IMR-90 (cell line): Measurements from ENCODE around the gene APOH. TPM values are rescaled to one million over a fixed set of nuclear protein-coding genes. Genes with fewer than 3 reads are reported as not detected.

Experiments
- ATAC-seq: fragments of 200-7000 bp; cut with Tn5 transposase; 2 replicates; pipeline ENCODE4 v1.9.1; 2020; ENCODE audit warnings: low read depth, mild to moderate bottlenecking, moderate library complexity
- BruUV-seq: library from RNA; stranded (reverse); fragments of 400-500 nt; replicated peaks from 2 replicates; lab custom pipeline; 2021; lab: Mats Ljungman, UMichigan
- CTCF ChIA-PET: fragments of 300-600 bp; formaldehyde crosslinking; extraction: SDS; loops from one replicate; lab custom pipeline; 2021; ENCODE audit warnings: antibody characterized with exemption; lab: Yijun Ruan, JAX
- POLR2A ChIA-PET: fragments of 300-600 bp; sonication (Branson Sonifier 250); formaldehyde crosslinking; loops from one replicate; lab custom pipeline; 2022; ENCODE audit warnings: antibody characterized with exemption; ENCODE audit not compliant: unreplicated experiment; lab: Charles Lee
- DNase-seq: peaks from one replicate; pipeline ENCODE4 v3.0.0; 2013
- H2AFZ ChIP-seq: replicated peaks from 2 replicates; pipeline ENCODE3; 2013; ENCODE audit warnings: low read length, mild to moderate bottlenecking; ENCODE audit not compliant: poor library complexity
- H2AK5ac ChIP-seq: 2 replicates; pipeline ENCODE4 v1.6.1; 2013; ENCODE audit warnings: low read depth, low read length, inconsistent platforms
- H2AK9ac ChIP-seq: replicated peaks from 2 replicates; pipeline ENCODE3; 2013; ENCODE audit warnings: mild to moderate bottlenecking, low read depth, low read length, moderate library complexity; ENCODE audit not compliant: poor library complexity
- H2BK120ac ChIP-seq: 2 replicates; pipeline ENCODE4 v1.6.1; 2013; ENCODE audit warnings: low read depth, low read length, inconsistent platforms
- H2BK15ac ChIP-seq: 3 replicates; pipeline ENCODE4 v1.6.1; 2013; ENCODE audit warnings: low read depth, low read length, inconsistent platforms
- H2BK20ac ChIP-seq: 2 replicates; pipeline ENCODE4 v1.6.1; 2013; ENCODE audit warnings: low read depth, mild to moderate bottlenecking, inconsistent platforms, low read length, moderate library complexity
- H2BK5ac ChIP-seq: 2 replicates; pipeline ENCODE4 v1.6.1; 2013; ENCODE audit warnings: mild to moderate bottlenecking, low read depth, low read length, inconsistent platforms; ENCODE audit not compliant: poor library complexity, severe bottlenecking
- H3K14ac ChIP-seq: replicated peaks from 2 replicates; pipeline ENCODE4 v1.6.1; 2013; ENCODE audit warnings: low read depth, low read length, inconsistent platforms
- H3K18ac ChIP-seq: 2 replicates; pipeline ENCODE4 v1.6.1; 2013; ENCODE audit warnings: low read depth, low read length, control low read depth
- H3K23ac ChIP-seq: 2 replicates; pipeline ENCODE4 v1.6.1; 2013; ENCODE audit warnings: low read depth, low read length, inconsistent platforms
- H3K27ac ChIP-seq: 2 replicates; pipeline ENCODE4 v1.5.1; 2013; ENCODE audit warnings: mild to moderate bottlenecking, control low read depth, low read length; ENCODE audit not compliant: insufficient read depth
- H3K27me3 ChIP-seq: 2 replicates; pipeline ENCODE4 v1.6.1; 2013; ENCODE audit warnings: low read length; ENCODE audit not compliant: control insufficient read depth, insufficient read depth
- H3K36me3 ChIP-seq: 2 replicates; pipeline ENCODE4 v1.6.1; 2013; ENCODE audit warnings: low read length, mixed read lengths; ENCODE audit not compliant: control insufficient read depth, insufficient read depth
- H3K4ac ChIP-seq: 2 replicates; pipeline ENCODE4 v1.6.1; 2013; ENCODE audit warnings: low read depth, low read length, inconsistent platforms
- H3K4me1 ChIP-seq: 2 replicates; pipeline ENCODE4 v1.6.1; 2013; ENCODE audit warnings: low read length, mixed read lengths; ENCODE audit not compliant: control insufficient read depth, insufficient read depth
- H3K4me2 ChIP-seq: 2 replicates; pipeline ENCODE4 v1.6.1; 2013; ENCODE audit warnings: low read depth, mild to moderate bottlenecking, control low read depth, low read length, moderate library complexity
- H3K4me3 ChIP-seq: 2 replicates; pipeline ENCODE4 v1.5.1; 2013; ENCODE audit warnings: low read depth, mild to moderate bottlenecking, control low read depth, low read length, moderate library complexity; ENCODE audit not compliant: insufficient read depth
- H3K56ac ChIP-seq: 2 replicates; pipeline ENCODE4 v1.6.1; 2013; ENCODE audit warnings: low read length, inconsistent platforms; ENCODE audit not compliant: insufficient read depth; ENCODE audit errors: extremely low read depth
- H3K79me1 ChIP-seq, 2 experiments: 2 replicates each; pipeline ENCODE4 v1.6.1; 2013; ENCODE audit warnings: low read length in 2 of 2, inconsistent platforms in 1 of 2, low read depth in 1 of 2
- H3K9ac ChIP-seq: 2 replicates; pipeline ENCODE4 v1.6.1; 2013; ENCODE audit warnings: low read depth, low read length, control low read depth
- H3K9me1 ChIP-seq: 2 replicates; pipeline ENCODE4 v1.6.1; 2013; ENCODE audit warnings: low read length, inconsistent platforms; ENCODE audit not compliant: insufficient read depth
- H3K9me3 ChIP-seq: 2 replicates; pipeline ENCODE4 v1.6.1; 2013; ENCODE audit warnings: low read length; ENCODE audit not compliant: control insufficient read depth, insufficient read depth
- H4K20me1 ChIP-seq: 2 replicates; pipeline ENCODE4 v1.6.1; 2013; ENCODE audit warnings: low read length, inconsistent platforms; ENCODE audit not compliant: insufficient read depth
- H4K5ac ChIP-seq: 2 replicates; pipeline ENCODE4 v1.6.1; 2013; ENCODE audit warnings: mild to moderate bottlenecking, low read depth, low read length, control low read depth
- H4K8ac ChIP-seq, 2 experiments: 2 replicates each; pipeline ENCODE4 v1.6.1; 2013; ENCODE audit warnings: low read depth in 2 of 2, low read length in 2 of 2, control low read depth in 1 of 2, inconsistent platforms in 1 of 2
- H4K91ac ChIP-seq: 2 replicates; pipeline ENCODE4 v1.6.1; 2013; ENCODE audit warnings: low read depth, low read length, inconsistent platforms; ENCODE audit not compliant: insufficient read depth
- BHLHE40 ChIP-seq: fragments of 150-350 bp; IDR thresholded peaks from 2 replicates; pipeline ENCODE4 v1.6.1; 2016; ENCODE audit warnings: mild to moderate bottlenecking, low read depth, low read length
- CEBPB ChIP-seq: IDR thresholded peaks from 2 replicates; pipeline ENCODE4 v1.6.1; 2012; ENCODE audit warnings: low read depth, low read length, improper control_type of control experiment
- CHD1 ChIP-seq: IDR thresholded peaks from 2 replicates; pipeline ENCODE4 v1.6.1; 2012; ENCODE audit warnings: low read depth, low read length, improper control_type of control experiment
- FOS ChIP-seq: fragments of 150-350 bp; IDR thresholded peaks from 2 replicates; pipeline ENCODE4 v1.6.1; 2016; ENCODE audit warnings: low read depth, low read length
- MAFK ChIP-seq: IDR thresholded peaks from 2 replicates; pipeline ENCODE4 v1.6.1; 2012; ENCODE audit warnings: low read depth, low read length, improper control_type of control experiment
- MAZ ChIP-seq: IDR thresholded peaks from 2 replicates; pipeline ENCODE4 v1.6.1; 2012; ENCODE audit warnings: low read depth, mild to moderate bottlenecking, low read length, improper control_type of control experiment, moderate library complexity, borderline replicate concordance
- MXI1 ChIP-seq: IDR thresholded peaks from 2 replicates; pipeline ENCODE4 v1.6.1; 2012; ENCODE audit warnings: low read depth, mild to moderate bottlenecking, low read length, moderate library complexity, borderline replicate concordance
- NFE2L2 ChIP-seq: fragments of 150-350 bp; IDR thresholded peaks from 2 replicates; pipeline ENCODE4 v1.6.1; 2016; ENCODE audit warnings: low read depth, mild to moderate bottlenecking, low read length
- POLR2A ChIP-seq: IDR thresholded peaks from 2 replicates; pipeline ENCODE4 v1.6.1; 2012; ENCODE audit warnings: mild to moderate bottlenecking, low read depth, low read length
- RAD21 ChIP-seq: IDR thresholded peaks from 2 replicates; pipeline ENCODE4 v1.6.1; 2012; ENCODE audit warnings: low read length, improper control_type of control experiment
- RCOR1 ChIP-seq: IDR thresholded peaks from 2 replicates; pipeline ENCODE4 v1.6.1; 2012; ENCODE audit warnings: mild to moderate bottlenecking, low read length, improper control_type of control experiment; ENCODE audit not compliant: insufficient replicate concordance
- RFX5 ChIP-seq: IDR thresholded peaks from 2 replicates; pipeline ENCODE4 v1.8.0; 2012; ENCODE audit warnings: low read depth, mild to moderate bottlenecking, low read length, moderate library complexity
- SMC3 ChIP-seq: fragments of 150-350 bp; IDR thresholded peaks from 2 replicates; pipeline ENCODE4 v1.6.1; 2016; ENCODE audit warnings: low read depth, mild to moderate bottlenecking, antibody characterized with exemption, low read length, moderate library complexity
- WGBS, 2 experiments: methylation state at CpG; one replicate each; pipeline versions ENCODE4 v1.1.5 to v1.1.7; 2013; ENCODE audit warnings: missing lambda C conversion rate in 2 of 2; ENCODE audit not compliant: insufficient read length in 1 of 2; ENCODE audit errors: extremely low coverage in 2 of 2; 5-methylcytosine and 5-hydroxymethylcytosine counted together
- dilution Hi-C: fragments of 300-500 bp; cut with HindIII; formaldehyde crosslinking; loops from one replicate; pipeline ENCODE4 v1.14.3; 2018; ENCODE audit warnings: low sequenced_read_pairs; ENCODE audit not compliant: unreplicated experiment
- in situ Hi-C: fragments of 300-500 bp; cut with MboI; formaldehyde crosslinking; loops from 3 replicates; pipeline ENCODE4 v1.14.3; 2019; ENCODE audit warnings: low sequenced_read_pairs, inconsistent platforms, mixed read lengths
- intact Hi-C: fragments of 100-400 bp; cut with micrococcal nuclease; formaldehyde crosslinking; loops from 2 replicates; pipeline ENCODE4 v1.10.0; 2022
- polyA plus RNA-seq, 3 experiments: library from polyadenylated mRNA; depleted of rRNA; stranded (reverse); fragments of >200 nt; gene quantifications; 2 replicates each; pipeline ENCODE4 v1.2.3, GENCODE V29; 2012; ENCODE audit warnings: low replicate concordance in 1 of 3
- total RNA-seq: library from RNA; depleted of rRNA; stranded (reverse); fragments of >200 nt; gene quantifications from 2 replicates; pipeline ENCODE4 v1.2.3, GENCODE V29; 2012
- TF ChIP-seq, protein P1 (sequence below): fragments of 150-350 bp; IDR thresholded peaks from 2 replicates; pipeline ENCODE4 v1.6.1; 2016; ENCODE audit warnings: low read depth, mild to moderate bottlenecking, low read length, moderate library complexity, borderline replicate concordance
- TF ChIP-seq, protein P2 (sequence below): conservative IDR thresholded peaks from 2 replicates; pipeline ENCODE4 v1.5.1; 2012; ENCODE audit warnings: mild to moderate bottlenecking, low read depth, low read length, improper control_type of control experiment
- TF ChIP-seq, protein P3 (sequence below): fragments of 150-350 bp; IDR thresholded peaks from 2 replicates; pipeline ENCODE4 v1.6.1; 2017; ENCODE audit warnings: mild to moderate bottlenecking, antibody characterized with exemption, low read length, low read depth

Gene APOH
- total and polyA plus RNA-seq, 2 of the 4 experiments (the other 2 are of a cell fraction): not detected

DNA sequence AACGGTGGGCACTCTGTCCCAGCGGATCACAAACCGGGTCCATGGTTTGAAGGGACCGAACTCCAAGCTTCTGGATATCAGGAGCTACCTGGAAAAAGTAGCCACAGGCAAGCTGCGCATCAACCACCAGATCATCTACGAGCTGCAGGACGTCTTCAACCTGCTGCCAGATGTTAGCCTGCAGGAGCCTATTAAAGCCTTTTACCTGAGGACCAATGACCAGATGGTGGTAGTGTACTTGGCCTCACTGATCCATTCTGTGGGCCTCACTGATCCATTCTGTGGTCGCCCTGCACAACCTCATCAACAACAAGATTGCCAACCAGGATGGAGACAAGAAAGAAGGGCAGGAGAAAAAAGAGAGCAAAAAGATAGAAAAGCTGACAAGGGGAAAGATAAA lies 31.0 kb downstream of the APOH start:
- Histone ChIP-seq H2BK5ac (no peak overlapping the region), H2BK120ac (no peak overlapping the region), H2AK5ac (no peak overlapping the region), H2BK20ac (no peak overlapping the region), H3K79me1 (no peaks in the 10 kb centered on the region; a peak in 1 of 4 replicates), H3K14ac (no peak overlapping the region), H3K4me3 (no peak overlapping the region), H3K23ac (no peak overlapping the region), H4K5ac (no peak overlapping the region), H4K20me1 (no peaks in the 10 kb centered on the region), H2AK9ac (no peak overlapping the region), H3K9me1 (peaks cover 3% of the 10 kb centered on the region), H3K18ac (no peak overlapping the region), H3K27ac (no peak overlapping the region), H3K56ac (no peak overlapping the region), H3K4me1 (no peaks in the 10 kb centered on the region), H4K8ac (no peak overlapping the region), H3K27me3 (no peaks in the 10 kb centered on the region), H3K9me3 (no peaks in the 10 kb centered on the region), H4K91ac (no peak overlapping the region), H2AFZ (no peak overlapping the region), H3K4ac (no peak overlapping the region), H3K9ac (no peak overlapping the region), H3K4me2 (no peak overlapping the region), H2BK15ac (no peak overlapping the region), H3K36me3 (no peaks in the 10 kb centered on the region)
- ATAC-seq (no peak), DNase-seq (no peak)
- POLR2A ChIA-PET: no interaction called here
- intact Hi-C loops: no loop called here
- CTCF ChIA-PET: no interaction called here
- in situ Hi-C loops: loop anchor here (10.0 kb wide), 1 partner anchor 707 kb away; no protein-coding TSS in a partner anchor
- no peak for TF ChIP-seq RAD21
- TF ChIP-seq FOS: no peak
- TF ChIP-seq RFX5: no peak
- TF ChIP-seq, protein P1, sequence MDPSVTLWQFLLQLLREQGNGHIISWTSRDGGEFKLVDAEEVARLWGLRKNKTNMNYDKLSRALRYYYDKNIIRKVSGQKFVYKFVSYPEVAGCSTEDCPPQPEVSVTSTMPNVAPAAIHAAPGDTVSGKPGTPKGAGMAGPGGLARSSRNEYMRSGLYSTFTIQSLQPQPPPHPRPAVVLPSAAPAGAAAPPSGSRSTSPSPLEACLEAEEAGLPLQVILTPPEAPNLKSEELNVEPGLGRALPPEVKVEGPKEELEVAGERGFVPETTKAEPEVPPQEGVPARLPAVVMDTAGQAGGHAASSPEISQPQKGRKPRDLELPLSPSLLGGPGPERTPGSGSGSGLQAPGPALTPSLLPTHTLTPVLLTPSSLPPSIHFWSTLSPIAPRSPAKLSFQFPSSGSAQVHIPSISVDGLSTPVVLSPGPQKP: no peak
- TF ChIP-seq MAZ: no peak
- no peak for TF ChIP-seq NFE2L2
- TF ChIP-seq BHLHE40: no peak
- TF ChIP-seq, protein P2, sequence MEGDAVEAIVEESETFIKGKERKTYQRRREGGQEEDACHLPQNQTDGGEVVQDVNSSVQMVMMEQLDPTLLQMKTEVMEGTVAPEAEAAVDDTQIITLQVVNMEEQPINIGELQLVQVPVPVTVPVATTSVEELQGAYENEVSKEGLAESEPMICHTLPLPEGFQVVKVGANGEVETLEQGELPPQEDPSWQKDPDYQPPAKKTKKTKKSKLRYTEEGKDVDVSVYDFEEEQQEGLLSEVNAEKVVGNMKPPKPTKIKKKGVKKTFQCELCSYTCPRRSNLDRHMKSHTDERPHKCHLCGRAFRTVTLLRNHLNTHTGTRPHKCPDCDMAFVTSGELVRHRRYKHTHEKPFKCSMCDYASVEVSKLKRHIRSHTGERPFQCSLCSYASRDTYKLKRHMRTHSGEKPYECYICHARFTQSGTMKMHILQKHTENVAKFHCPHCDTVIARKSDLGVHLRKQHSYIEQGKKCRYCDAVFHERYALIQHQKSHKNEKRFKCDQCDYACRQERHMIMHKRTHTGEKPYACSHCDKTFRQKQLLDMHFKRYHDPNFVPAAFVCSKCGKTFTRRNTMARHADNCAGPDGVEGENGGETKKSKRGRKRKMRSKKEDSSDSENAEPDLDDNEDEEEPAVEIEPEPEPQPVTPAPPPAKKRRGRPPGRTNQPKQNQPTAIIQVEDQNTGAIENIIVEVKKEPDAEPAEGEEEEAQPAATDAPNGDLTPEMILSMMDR: no peak
- TF ChIP-seq CHD1: no peak
- no peak for TF ChIP-seq SMC3
- no peak for TF ChIP-seq MXI1
- TF ChIP-seq, protein P3, sequence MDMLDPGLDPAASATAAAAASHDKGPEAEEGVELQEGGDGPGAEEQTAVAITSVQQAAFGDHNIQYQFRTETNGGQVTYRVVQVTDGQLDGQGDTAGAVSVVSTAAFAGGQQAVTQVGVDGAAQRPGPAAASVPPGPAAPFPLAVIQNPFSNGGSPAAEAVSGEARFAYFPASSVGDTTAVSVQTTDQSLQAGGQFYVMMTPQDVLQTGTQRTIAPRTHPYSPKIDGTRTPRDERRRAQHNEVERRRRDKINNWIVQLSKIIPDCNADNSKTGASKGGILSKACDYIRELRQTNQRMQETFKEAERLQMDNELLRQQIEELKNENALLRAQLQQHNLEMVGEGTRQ: no peak
- no peak for TF ChIP-seq CEBPB
- no peak for TF ChIP-seq POLR2A
- TF ChIP-seq RCOR1: no peak
- TF ChIP-seq MAFK: no peak
- dilution Hi-C loops: no loop called here
- BruUV-seq: no TSS peak
- WGBS, 2 experiments: 84% methylated on average over 7 of the region's 8 CpGs; no CpG with 5 or more reads in 1 of the 2 experiments
